ENCODE measurements around the gene N4BP3. TPM values are rescaled to one million over a fixed set of nuclear protein-coding genes. Genes with fewer than 3 reads are reported as not detected.
A peak's percentile ranks its signal among the peaks of the same experiment; 100 is the strongest.
"Not testable (repeated sequence)": the region's sequence is repeated elsewhere in the genome, so short reads cannot be mapped to it uniquely, and the experiment has no call there.

The N4BP3 gene
- 2.6 and 3.3 TPM in 2 replicates for total RNA-seq

GRCh38 chr5:178113141-178113787 lies at the start of gene N4BP3:
Gene N4BP3, plus strand, starts transcription at chr5:178113532. Its CDS starts 6,052 bp downstream, at chr5:178119584.
- DNase-seq (ENCODE audit: low read depth), result peak; percentile 40

- DNase-seq (ENCODE audit: low read depth), result no peak
Observed at GRCh38 chr5:178067755-178068154, 45.6 kb upstream of the N4BP3 start.

GRCh38 chr5:178068293-178068692 lies 45.0 kb upstream of the N4BP3 start:
- no peak for DNase-seq (ENCODE audit: low read depth)

GRCh38 chr5:178069909-178070308 lies 43.4 kb upstream of the N4BP3 start:
- DNase-seq (ENCODE audit: low read depth), result no peak

GRCh38 chr5:178071108-178071507 lies 42.2 kb upstream of the N4BP3 start:
- DNase-seq (ENCODE audit: low read depth), result no peak

DNA sequence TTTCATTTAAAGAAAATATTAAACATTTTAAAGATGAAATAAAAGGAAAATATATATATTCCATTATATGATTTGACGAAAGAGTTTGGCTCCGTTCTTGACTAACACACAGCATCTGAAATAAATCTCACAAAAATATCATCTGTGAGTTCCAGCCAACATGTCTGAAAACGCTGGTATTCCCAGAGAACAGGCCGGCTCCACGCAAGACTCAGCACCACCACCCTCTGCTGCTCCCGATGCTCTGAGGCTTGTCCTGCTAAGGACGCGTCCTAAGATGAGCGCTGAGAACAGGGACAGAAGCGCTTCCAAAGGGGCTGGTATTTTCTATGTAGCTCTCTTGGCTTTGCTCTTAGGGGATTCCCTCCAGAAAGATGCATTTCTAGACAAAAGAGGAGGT lies 40.6 kb upstream of the N4BP3 start:
- no peak for DNase-seq (ENCODE audit: low read depth)

DNA sequence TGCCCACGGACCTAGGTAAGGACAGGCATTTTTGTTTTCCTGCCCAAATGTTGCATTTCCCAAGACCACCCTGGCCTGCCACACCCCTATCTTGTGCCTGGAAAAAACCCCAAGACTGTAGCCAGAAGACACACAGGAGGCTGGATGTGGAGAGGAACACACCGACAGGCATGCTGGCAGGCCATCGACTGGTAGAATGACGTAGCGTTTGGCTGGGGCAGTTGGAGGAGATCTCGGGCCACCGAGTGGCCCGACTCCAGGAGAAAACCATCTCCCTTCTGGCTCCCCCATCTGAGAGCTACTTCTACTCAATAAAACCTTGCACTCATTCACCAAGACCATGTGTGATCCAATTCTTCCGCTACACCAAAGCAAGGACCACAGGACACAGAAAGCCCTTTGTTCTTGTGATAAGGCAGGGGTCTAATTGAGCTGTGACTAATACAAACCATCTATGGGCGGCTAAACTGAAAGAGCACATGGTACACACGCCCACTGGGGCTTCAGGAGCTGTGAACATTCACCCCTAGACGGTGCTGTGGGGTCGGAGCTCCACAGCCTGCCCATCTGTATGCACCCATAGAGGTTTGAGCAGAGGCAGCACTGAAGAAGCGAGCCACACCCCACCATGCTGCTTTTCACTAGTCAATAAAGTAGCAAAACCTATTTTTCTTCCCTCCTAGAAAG lies 38.9 kb upstream of the N4BP3 start:
- DNase-seq (ENCODE audit: low read depth), result no peak

DNA sequence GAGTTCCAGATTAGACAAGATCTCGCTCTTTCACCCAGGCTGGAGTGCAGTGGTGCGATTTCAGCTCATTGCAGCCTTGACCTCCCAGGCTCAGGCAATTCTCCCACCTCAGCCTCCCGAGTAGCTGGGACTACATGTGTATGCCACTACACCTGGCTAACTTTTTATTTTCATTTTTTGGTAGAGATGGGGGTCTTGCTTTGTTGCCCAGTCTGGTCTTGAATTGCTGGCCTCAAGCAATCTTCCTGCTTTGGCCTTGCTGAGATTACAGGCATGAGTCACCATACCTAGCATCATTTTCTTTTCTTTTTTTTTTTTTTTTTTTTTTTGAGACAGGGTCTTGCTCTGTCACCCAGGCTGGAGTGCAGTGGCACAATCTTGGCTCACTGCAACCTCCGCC lies 36.4 kb upstream of the N4BP3 start:
- DNase-seq (ENCODE audit: low read depth), result not testable (repeated sequence)

DNA sequence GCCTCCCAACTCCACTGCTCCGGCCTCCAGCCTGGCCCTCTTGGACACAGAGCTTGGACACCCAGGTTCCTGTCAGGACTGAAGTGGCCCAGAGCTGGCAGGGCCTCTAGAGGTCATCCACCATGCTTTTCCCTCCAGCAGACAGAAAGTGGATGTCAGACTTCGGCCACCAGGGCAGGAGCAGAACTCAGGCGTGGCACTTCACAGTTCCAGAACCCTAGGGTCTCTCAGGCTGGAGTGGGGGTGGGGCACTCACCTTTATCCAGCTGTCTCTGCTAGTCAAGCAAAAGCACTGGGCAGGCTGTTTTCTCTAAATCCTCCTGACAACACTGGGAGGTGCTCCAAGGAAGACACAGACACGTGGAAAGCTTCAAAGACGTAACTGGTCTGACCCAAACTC lies 35.6 kb upstream of the N4BP3 start:
- DNase-seq (ENCODE audit: low read depth), result no peak

DNA sequence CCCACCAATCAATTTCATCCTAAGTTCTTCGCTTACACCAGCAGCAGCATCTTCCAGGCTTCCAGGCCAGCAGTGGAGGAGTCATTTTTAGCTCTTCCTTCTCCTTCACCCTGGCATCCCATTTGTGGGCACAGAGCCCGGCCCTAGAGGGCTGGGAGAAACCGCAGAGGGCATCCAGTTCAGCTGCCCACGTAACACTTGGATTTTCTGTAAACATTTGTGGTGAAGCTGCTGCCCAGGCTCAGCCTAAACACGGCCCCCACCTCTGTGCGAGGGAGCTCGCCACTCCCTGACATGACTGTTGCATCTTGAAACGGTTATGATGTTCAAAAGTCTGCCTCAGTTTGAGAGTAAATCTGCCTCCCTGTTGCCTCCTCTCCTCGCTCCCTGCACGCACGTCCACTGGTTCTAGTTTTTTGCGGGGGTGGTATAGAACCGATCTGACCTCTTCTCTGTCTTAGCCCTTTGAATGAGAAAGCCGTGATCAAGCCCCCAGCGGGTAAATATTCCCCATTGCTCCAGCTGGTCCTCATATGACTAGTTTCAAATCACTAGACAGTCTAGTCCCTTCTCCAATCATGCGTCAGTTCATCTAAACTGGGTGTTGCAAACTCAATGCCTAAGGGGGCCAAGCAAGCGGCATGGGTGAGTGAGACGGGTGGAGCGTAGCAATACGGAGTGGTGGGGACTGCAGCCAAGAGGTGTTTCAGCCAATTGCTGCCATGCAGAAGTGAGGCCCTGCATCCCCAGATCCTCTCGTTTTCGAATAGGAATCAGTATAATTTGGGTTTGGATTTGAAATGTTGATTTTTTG lies 34.9 kb upstream of the N4BP3 start:
- peak; percentile 35 for DNase-seq (ENCODE audit: low read depth)

- DNase-seq (ENCODE audit: low read depth), result no peak
Observed at GRCh38 chr5:178080056-178080455, 33.3 kb upstream of the N4BP3 start.

DNA sequence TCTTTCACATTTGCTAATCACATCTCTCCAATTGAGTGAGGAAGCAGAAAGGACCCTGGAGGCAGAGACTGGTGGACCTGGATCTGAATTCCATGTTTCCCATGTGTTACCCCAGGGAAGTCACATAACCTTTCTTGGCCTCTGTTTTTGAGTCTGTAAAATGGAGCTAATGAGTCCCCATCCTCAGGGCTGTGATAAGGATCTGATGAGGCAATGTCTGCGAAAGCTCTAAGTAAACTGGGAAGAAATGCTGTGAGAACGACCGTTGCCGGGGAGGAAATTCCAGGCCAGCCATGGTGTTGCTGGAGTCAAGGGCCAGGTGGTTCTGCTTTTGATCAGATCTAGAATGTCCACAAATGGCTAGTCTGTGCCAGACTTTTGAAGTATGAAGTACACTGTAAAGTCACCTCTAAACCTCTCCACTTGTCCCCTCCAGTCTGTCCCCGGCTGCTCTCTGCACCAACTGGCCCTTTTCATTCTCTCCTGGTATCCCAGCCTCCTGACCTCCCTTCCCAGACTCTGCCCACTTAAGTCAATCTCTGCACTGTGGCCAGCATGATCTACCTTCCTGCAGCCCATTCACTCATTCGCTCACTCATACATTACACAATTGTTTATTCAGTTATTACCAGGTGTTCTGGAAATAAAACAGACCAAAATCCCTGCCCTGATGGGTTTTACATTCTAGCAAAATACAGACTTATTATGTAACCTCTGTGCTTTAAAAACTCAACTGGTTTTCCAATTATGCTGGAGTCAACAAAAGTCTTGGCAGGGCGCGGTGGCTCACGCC lies 32.5 kb upstream of the N4BP3 start:
- DNase-seq (ENCODE audit: low read depth), result no peak

DNA sequence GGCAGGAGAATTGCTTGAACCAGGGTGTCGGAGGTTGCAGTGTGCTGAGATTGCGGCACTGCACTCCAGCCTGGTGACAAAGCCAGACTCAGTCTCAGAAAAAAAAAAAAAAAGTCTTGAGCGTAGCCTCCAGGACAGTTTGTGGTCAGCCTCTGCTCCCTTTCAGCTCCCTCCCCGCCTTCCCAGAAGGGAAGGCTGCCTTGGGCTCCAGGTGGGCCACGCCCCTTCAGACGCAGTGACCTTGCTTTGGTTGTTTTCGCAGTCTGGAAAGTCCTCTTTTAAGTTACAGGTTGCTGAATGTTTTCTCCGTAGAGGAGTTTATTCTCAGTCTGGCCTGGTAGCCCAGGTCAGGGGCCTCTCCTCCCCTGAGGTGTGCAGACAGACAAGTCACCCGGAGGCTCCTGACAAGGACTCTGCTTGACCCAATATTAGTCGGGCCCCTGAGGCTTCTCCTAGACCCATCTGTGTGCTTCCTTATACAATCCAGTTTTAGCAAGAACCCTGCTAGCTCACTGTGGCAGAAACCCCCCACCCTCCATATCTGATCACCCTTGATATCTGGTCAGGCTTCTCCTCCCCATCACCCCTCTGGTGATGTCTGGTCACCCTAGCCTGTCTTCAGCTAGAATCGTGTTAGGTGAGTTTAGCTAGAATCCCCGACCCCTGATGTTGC lies 31.6 kb upstream of the N4BP3 start:
- no peak for DNase-seq (ENCODE audit: low read depth)

DNA sequence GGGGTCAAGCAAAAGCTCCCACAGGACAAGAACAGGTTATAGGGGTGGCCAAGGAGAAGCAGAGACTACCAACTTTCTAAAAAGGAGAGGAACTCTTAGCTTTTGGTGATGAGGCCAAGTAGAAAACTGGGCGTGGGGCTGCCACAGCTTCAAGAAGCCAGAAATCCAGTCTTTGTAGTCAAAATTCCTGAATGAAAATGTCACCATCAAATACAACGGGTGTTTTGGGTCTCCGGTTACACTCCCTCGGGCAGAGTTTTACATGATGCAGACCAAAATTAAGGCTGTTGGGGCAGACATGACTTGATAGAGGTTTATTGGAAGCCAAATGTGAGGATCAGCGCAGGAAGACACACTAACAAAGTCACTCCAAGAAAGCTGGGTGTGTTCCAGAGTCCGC lies 29.4 kb upstream of the N4BP3 start:
- DNase-seq (ENCODE audit: low read depth), result no peak

DNA sequence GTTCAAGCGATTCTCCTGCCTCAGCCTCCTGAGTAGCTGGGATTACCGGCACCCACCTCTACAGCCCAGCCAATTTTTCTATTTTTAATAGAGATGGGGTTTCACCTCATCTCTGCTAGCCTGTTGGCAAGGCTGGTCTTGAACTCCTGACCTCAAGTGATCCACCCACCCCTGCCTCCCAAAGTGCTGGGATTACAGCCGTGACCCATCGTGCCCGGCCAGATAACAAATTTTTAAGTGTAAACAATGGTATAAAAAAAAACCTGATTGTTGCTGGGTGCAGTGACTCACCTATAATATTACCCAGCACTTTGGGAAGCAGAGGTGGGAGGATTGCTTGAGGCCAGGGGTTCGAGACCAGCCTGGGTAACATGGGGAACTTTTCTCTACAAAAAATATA lies 28.0 kb upstream of the N4BP3 start:
- DNase-seq (ENCODE audit: low read depth), result no peak

DNA sequence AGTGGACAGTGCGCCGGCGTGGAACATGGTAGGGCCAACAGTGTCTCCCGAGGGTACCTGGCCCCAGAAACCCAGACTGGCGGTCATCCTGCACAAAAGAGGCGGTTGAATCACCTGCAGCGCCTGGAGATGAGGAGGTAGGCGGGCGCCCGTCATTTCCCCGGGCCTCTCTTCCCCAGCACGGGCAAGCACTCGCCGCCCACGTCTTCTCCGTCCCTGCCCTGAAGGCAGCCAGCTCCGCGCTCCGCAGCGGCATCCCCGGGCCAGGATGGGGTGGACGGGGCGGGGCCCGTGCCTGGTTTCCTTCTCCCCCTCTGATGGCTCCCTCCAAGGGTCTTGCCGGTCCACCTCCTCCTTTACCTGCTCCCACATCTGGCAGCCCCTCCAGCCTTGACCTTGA lies 27.1 kb upstream of the N4BP3 start:
- no peak for DNase-seq (ENCODE audit: low read depth)

GRCh38 chr5:178087199-178087598 lies 26.1 kb upstream of the N4BP3 start:
- not testable (repeated sequence) for DNase-seq (ENCODE audit: low read depth)

- no peak for DNase-seq (ENCODE audit: low read depth)
Observed at GRCh38 chr5:178090856-178091255, 22.5 kb upstream of the N4BP3 start.

DNA sequence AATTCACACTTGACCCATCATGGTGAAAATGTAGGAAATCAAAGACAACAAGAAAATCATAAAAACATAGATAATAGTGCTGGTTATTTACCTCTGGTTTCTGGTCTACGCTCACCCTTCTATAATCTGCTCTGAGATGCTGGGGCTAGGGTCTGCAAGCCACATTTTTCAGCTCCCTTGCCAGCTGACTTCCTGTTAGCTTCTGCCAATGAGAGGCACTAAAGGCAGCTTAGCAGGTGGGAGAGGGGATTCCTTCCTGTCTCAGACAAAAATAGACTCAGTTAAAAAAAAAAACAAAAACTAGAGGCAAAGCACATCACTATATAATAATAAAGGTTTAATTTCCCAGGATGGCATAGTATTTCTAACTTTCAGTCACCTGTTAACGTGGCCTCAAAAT lies 20.2 kb upstream of the N4BP3 start:
- no peak for DNase-seq (ENCODE audit: low read depth)

- DNase-seq (ENCODE audit: low read depth), result no peak
Observed at GRCh38 chr5:178094345-178094744, 19.0 kb upstream of the N4BP3 start.

- no peak for DNase-seq (ENCODE audit: low read depth)
Observed at GRCh38 chr5:178098685-178099084, 14.6 kb upstream of the N4BP3 start.

Data from renal cortical epithelial cell (primary cell).